H9 (cell line): Measurements from ENCODE around the gene TXNRD1. TPM values are rescaled to one million over a fixed set of nuclear protein-coding genes. Genes with fewer than 3 reads are reported as not detected.
A peak's percentile ranks its signal among the peaks of the same experiment; 100 is the strongest.

Experiments used
- DNase-seq: peaks from one replicate; pipeline ENCODE4 v3.0.0-alpha.2; 2017
- H2AFZ ChIP-seq: one replicate; pipeline ENCODE4 v1.6.1; 2013; ENCODE audit warnings: mild to moderate bottlenecking, low read length, control low read depth, moderate library complexity
- H2AK5ac ChIP-seq: 2 replicates; pipeline ENCODE4 v1.6.1; 2013; ENCODE audit warnings: low read length, control low read depth, mixed read lengths; ENCODE audit not compliant: insufficient read length
- H2BK120ac ChIP-seq: one replicate; pipeline ENCODE4 v1.6.1; 2013; ENCODE audit warnings: low read depth, mild to moderate bottlenecking, low read length, control low read depth, inconsistent platforms; ENCODE audit not compliant: poor library complexity, severe bottlenecking
- H2BK12ac ChIP-seq: 2 replicates; pipeline ENCODE4 v1.6.1; 2013; ENCODE audit warnings: low read length, control low read depth, mixed read lengths, low read depth; ENCODE audit not compliant: insufficient read length
- H2BK15ac ChIP-seq: 2 replicates; pipeline ENCODE4 v1.6.1; 2013; ENCODE audit warnings: low read depth, low read length, control low read depth
- H2BK20ac ChIP-seq: one replicate; pipeline ENCODE4 v1.6.1; 2013; ENCODE audit warnings: low read depth, mild to moderate bottlenecking, low read length, control low read depth, inconsistent platforms; ENCODE audit not compliant: poor library complexity, severe bottlenecking
- H2BK5ac ChIP-seq: 2 replicates; pipeline ENCODE4 v1.6.1; 2013; ENCODE audit warnings: low read length, control low read depth, mixed read lengths; ENCODE audit not compliant: insufficient read length
- H3K14ac ChIP-seq: 2 replicates; pipeline ENCODE4 v1.6.1; 2013; ENCODE audit warnings: low read length, control low read depth; ENCODE audit not compliant: insufficient read depth
- H3K18ac ChIP-seq: 2 replicates; pipeline ENCODE4 v1.6.1; 2013; ENCODE audit warnings: low read depth, mild to moderate bottlenecking, mixed read lengths, low read length, control low read depth; ENCODE audit not compliant: insufficient read length
- H3K23ac ChIP-seq: 2 replicates; pipeline ENCODE4 v1.6.1; 2013; ENCODE audit warnings: low read length, control low read depth, mixed read lengths, low read depth; ENCODE audit not compliant: insufficient read length
- H3K23me2 ChIP-seq: 2 replicates; pipeline ENCODE4 v1.6.1; 2013; ENCODE audit warnings: low read depth, mild to moderate bottlenecking, mixed read lengths, low read length, control low read depth; ENCODE audit not compliant: insufficient read length, poor library complexity, severe bottlenecking
- H3K27ac ChIP-seq: 2 replicates; pipeline ENCODE4 v1.5.1; 2013; ENCODE audit warnings: low read length, control low read depth, mixed read lengths, low read depth; ENCODE audit not compliant: insufficient read length
- H3K27me3 ChIP-seq: 2 replicates; pipeline ENCODE4 v1.6.1; 2013; ENCODE audit warnings: low read length, control low read depth, inconsistent platforms; ENCODE audit not compliant: insufficient read depth
- H3K4ac ChIP-seq: 2 replicates; pipeline ENCODE4 v1.6.1; 2013; ENCODE audit warnings: low read depth, mild to moderate bottlenecking, control low read depth, inconsistent platforms, low read length, moderate library complexity
- H3K4me1 ChIP-seq: 2 replicates; pipeline ENCODE4 v1.6.1; 2013; ENCODE audit warnings: low read length, control low read depth, inconsistent platforms; ENCODE audit not compliant: insufficient read depth
- H3K4me2 ChIP-seq: 2 replicates; pipeline ENCODE4 v1.6.1; 2013; ENCODE audit warnings: low read length, control low read depth, mixed read lengths; ENCODE audit not compliant: insufficient read length, insufficient read depth
- H3K56ac ChIP-seq: 2 replicates; pipeline ENCODE4 v1.6.1; 2013; ENCODE audit warnings: low read depth, mild to moderate bottlenecking, mixed read lengths, low read length, control low read depth; ENCODE audit not compliant: insufficient read length
- H3K79me1 ChIP-seq: 2 replicates; pipeline ENCODE4 v1.6.1; 2013; ENCODE audit warnings: low read depth, mild to moderate bottlenecking, moderate library complexity, low read length, control low read depth, inconsistent platforms; ENCODE audit not compliant: insufficient read depth, poor library complexity, severe bottlenecking
- H3K79me2 ChIP-seq: 2 replicates; pipeline ENCODE4 v1.6.1; 2013; ENCODE audit warnings: low read length, control low read depth, inconsistent platforms; ENCODE audit not compliant: insufficient read depth
- H3K9ac ChIP-seq: 2 replicates; pipeline ENCODE4 v1.6.1; 2013; ENCODE audit warnings: low read length, control low read depth, mixed read lengths; ENCODE audit not compliant: insufficient read length; ENCODE audit errors: extremely low read depth
- H3K9me3 ChIP-seq: one replicate; pipeline ENCODE4 v1.6.1; 2013; ENCODE audit warnings: low read depth, low read length, inconsistent platforms; ENCODE audit not compliant: control insufficient read depth
- H3T11ph ChIP-seq: one replicate; pipeline ENCODE4 v1.6.1; 2013; ENCODE audit warnings: mild to moderate bottlenecking, low read length, control low read depth, inconsistent platforms
- H4K20me1 ChIP-seq: one replicate; pipeline ENCODE4 v1.6.1; 2013; ENCODE audit not compliant: control insufficient read depth, insufficient read length, insufficient read depth
- H4K5ac ChIP-seq: 2 replicates; pipeline ENCODE4 v1.6.1; 2013; ENCODE audit warnings: low read depth, mild to moderate bottlenecking, mixed read lengths, low read length, control low read depth; ENCODE audit not compliant: insufficient read length
- H4K8ac ChIP-seq: replicated peaks from 2 replicates; pipeline ENCODE4 v1.6.1; 2013; ENCODE audit warnings: low read length, control low read depth, mixed read lengths, low read depth; ENCODE audit not compliant: insufficient read length
- H4K91ac ChIP-seq: 2 replicates; pipeline ENCODE4 v1.6.1; 2013; ENCODE audit warnings: low read depth, mild to moderate bottlenecking, moderate library complexity, mixed read lengths, low read length, control low read depth; ENCODE audit not compliant: insufficient read length
- H3K27ac Mint-ChIP-seq, 3 experiments: 2 replicates in 2 of 3; 3 replicates in 1 of 3; pipeline ENCODE4 v1.8.0; 2020 to 2021; ENCODE audit warnings: mixed read lengths in 3 of 3, mild to moderate bottlenecking in 1 of 3, moderate library complexity in 1 of 3
- H3K27me3 Mint-ChIP-seq: 2 replicates; pipeline ENCODE4 v1.8.0; 2021; ENCODE audit warnings: low read depth, mild to moderate bottlenecking, moderate library complexity, mixed read lengths
- H3K36me3 Mint-ChIP-seq, 3 experiments: 2 replicates in 2 of 3; 3 replicates in 1 of 3; pipeline ENCODE4 v1.8.0; 2020 to 2021; ENCODE audit warnings: low read depth in 3 of 3, mixed read lengths in 3 of 3; ENCODE audit not compliant: insufficient read depth in 1 of 3
- H3K4me1 Mint-ChIP-seq, 2 experiments: 2 replicates each; pipeline ENCODE4 v1.8.0; 2020; ENCODE audit warnings: mixed read lengths in 2 of 2
- H3K4me3 Mint-ChIP-seq, 2 experiments: 2 replicates in 1 of 2; 3 replicates in 1 of 2; pipeline ENCODE4 v1.8.0; 2020 to 2021; ENCODE audit warnings: mild to moderate bottlenecking in 2 of 2, mixed read lengths in 2 of 2, moderate library complexity in 1 of 2
- H3K9me3 Mint-ChIP-seq, 2 experiments: 2 replicates in 1 of 2; 3 replicates in 1 of 2; pipeline ENCODE4 v1.8.0; 2020; ENCODE audit warnings: mild to moderate bottlenecking in 2 of 2, mixed read lengths in 2 of 2, moderate library complexity in 1 of 2
- CTCF ChIP-seq: fragments of 200-600 bp; sonication (generic); conservative IDR thresholded peaks from 3 replicates; pipeline ENCODE4 v1.8.0; 2021; ENCODE audit warnings: antibody characterized with exemption, mild to moderate bottlenecking
- WGBS: extraction: QIAGEN DNeasy Blood & Tissue Kit; methylation state at CpG from one replicate; pipeline ENCODE4 v1.1.7; 2013; ENCODE audit warnings: missing lambda C conversion rate, low lambda C conversion rate, mixed read lengths; ENCODE audit not compliant: insufficient read length; ENCODE audit errors: extremely low coverage; 5-methylcytosine and 5-hydroxymethylcytosine counted together
- total RNA-seq: library from RNA; stranded (reverse); gene quantifications from 2 replicates; pipeline ENCODE4 v1.2.1, GENCODE V29; 2021

The TXNRD1 gene
- total RNA-seq, 1 experiment from 2014 or later = 100 TPM

DNA sequence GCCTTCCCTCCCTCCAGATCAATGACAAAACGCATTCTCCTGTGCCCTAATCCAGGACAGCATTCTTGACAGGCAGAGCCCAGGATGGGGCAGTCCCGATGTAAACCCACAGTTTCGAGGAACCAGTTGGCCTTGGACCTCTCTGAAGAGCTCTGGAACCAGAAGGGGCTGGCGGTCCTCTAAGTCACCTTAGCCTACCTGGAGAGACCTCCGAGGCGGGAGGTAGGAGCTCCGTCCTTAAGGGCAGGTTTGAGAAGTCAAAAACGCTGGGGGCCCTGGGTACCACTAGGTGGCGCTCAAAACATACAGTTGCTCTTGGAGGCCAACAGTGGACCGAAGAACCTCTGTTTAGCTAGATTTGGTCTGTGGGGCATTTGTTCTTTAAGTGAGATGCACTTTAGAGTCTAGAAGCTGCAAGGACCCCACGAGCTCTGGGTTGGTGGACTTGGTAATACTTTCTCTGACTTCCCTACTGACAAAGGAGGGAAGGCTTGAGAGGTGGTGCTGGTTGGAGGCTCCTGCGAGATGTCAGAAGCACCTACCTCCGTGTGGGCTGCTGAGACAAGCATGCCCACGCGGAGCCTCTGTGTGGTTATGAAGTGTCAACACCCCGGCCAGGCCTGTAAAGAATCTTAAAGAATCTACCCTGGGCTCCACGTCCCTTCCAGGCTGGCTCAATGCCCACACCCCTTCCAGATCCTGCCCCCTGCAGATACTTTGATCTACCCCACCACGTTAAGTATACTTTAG is 166.3 kb downstream of the TXNRD1 start:
- no peak overlapping the region for H3T11ph ChIP-seq
- H3K14ac ChIP-seq = no peak overlapping the region
- no peak overlapping the region for H2AFZ ChIP-seq
- no peak overlapping the region for H3K27ac ChIP-seq
- no peaks in the 10 kb centered on the region for H3K27me3 ChIP-seq
- H3K4me1 ChIP-seq = no peaks in the 10 kb centered on the region
- H4K8ac ChIP-seq = no peak overlapping the region
- H4K91ac ChIP-seq = no peak overlapping the region
- H2BK120ac ChIP-seq = no peak overlapping the region
- H3K4me2 ChIP-seq = peak overlapping the region; percentile 34
- no peaks in the 10 kb centered on the region for H3K9me3 ChIP-seq
- peak; percentile 99 for TF ChIP-seq CTCF
- H3K23ac ChIP-seq = no peak overlapping the region
- no peaks in the 10 kb centered on the region for H3K9me3 Mint-ChIP-seq
- H3K56ac ChIP-seq = no peak overlapping the region
- no peaks in the 10 kb centered on the region for H3K36me3 Mint-ChIP-seq
- H3K79me1 ChIP-seq = no peaks in the 10 kb centered on the region
- H3K18ac ChIP-seq = no peak overlapping the region
- H2AK5ac ChIP-seq = no peak overlapping the region
- no peak overlapping the region for H4K5ac ChIP-seq
- peaks cover 8 to 10% of the 10 kb centered on the region in 2 experiments for H3K4me1 Mint-ChIP-seq
- H4K20me1 ChIP-seq = no peaks in the 10 kb centered on the region
- H2BK12ac ChIP-seq = no peak overlapping the region
- H3K27ac Mint-ChIP-seq = peak overlapping the region in 2 of 3 experiments; percentile 10 to 25; a peak in 1 of 7 replicates
- peak; percentile 93 for DNase-seq
- no peak overlapping the region for H2BK5ac ChIP-seq
- H2BK20ac ChIP-seq = no peak overlapping the region
- no peaks in the 10 kb centered on the region for H3K23me2 ChIP-seq
- no peak overlapping the region for H2BK15ac ChIP-seq
- peak overlapping the region; percentile 31 to 58; a peak in 3 of 5 replicates for H3K4me3 Mint-ChIP-seq
- no peak overlapping the region for H3K9ac ChIP-seq
- no peaks in the 10 kb centered on the region for H3K79me2 ChIP-seq
- peaks cover 1% of the 10 kb centered on the region for H3K27me3 Mint-ChIP-seq
- no peak overlapping the region for H3K4ac ChIP-seq
- WGBS = no CpG with 5 or more reads among the region's 18 CpGs
